ENCODE data around the gene PLK4. TPM values are rescaled to one million over a fixed set of nuclear protein-coding genes. Genes with fewer than 3 reads are reported as not detected.
"Not testable (repeated sequence)": the region's sequence is repeated elsewhere in the genome, so short reads cannot be mapped to it uniquely, and the experiment has no call there.

PLK4 gene
- total RNA-seq, 2 donors from 2014 or later: 47.3 to 51.3 TPM

GRCh38 chr4:127870688-127871087 lies 10.0 kb upstream of the PLK4 start:
- H3K27ac Mint-ChIP-seq: no peak overlapping the region
- H3K4me1 Mint-ChIP-seq: no peaks in the 10 kb centered on the region
- H3K4me3 Mint-ChIP-seq: no peak overlapping the region
- no peak for ATAC-seq (replicated peaks)
- peaks cover 8% of the 10 kb centered on the region for H3K36me3 Mint-ChIP-seq (ENCODE audit: low read depth)
- no peaks in the 10 kb centered on the region for H3K9me3 Mint-ChIP-seq
- H3K27me3 Mint-ChIP-seq: no peaks in the 10 kb centered on the region

GRCh38 chr4:127875791-127876190 lies 4.9 kb upstream of the PLK4 start:
- Mint-ChIP-seq H3K36me3 (ENCODE audit: low read depth) (peaks cover 15% of the 10 kb centered on the region), H3K4me1 (peaks cover 13% of the 10 kb centered on the region), H3K4me3 (no peak overlapping the region), H3K9me3 (no peaks in the 10 kb centered on the region), H3K27me3 (no peaks in the 10 kb centered on the region), H3K27ac (no peak overlapping the region)
- no peak for ATAC-seq (replicated peaks)

GRCh38 chr4:127881563-127881864 lies 821 bp downstream of the PLK4 start:
- H3K4me1 Mint-ChIP-seq: peaks cover 13% of the 10 kb centered on the region
- H3K9me3 Mint-ChIP-seq: no peaks in the 10 kb centered on the region
- H3K36me3 Mint-ChIP-seq (ENCODE audit: low read depth): peaks cover 62% of the 10 kb centered on the region
- peak overlapping the region; percentile 98 for H3K27ac Mint-ChIP-seq
- ATAC-seq (replicated peaks): peak; percentile 17
- H3K27me3 Mint-ChIP-seq: no peaks in the 10 kb centered on the region
- H3K4me3 Mint-ChIP-seq: peak overlapping the region; percentile 95

- H3K4me1 Mint-ChIP-seq: peaks cover 5% of the 10 kb centered on the region
- H3K27me3 Mint-ChIP-seq: no peaks in the 10 kb centered on the region
- no peak overlapping the region for H3K4me3 Mint-ChIP-seq
- no peaks in the 10 kb centered on the region for H3K9me3 Mint-ChIP-seq
- no peak overlapping the region for H3K27ac Mint-ChIP-seq
- peaks cover 89% of the 10 kb centered on the region for H3K36me3 Mint-ChIP-seq (ENCODE audit: low read depth)
- no peak for ATAC-seq (replicated peaks)
These were observed 7.9 kb downstream of the PLK4 start for GRCh38 chr4:127888559-127888958.

- peaks cover 89% of the 10 kb centered on the region for H3K36me3 Mint-ChIP-seq (ENCODE audit: low read depth)
These were observed 9.2 kb downstream of the PLK4 start for GRCh38 chr4:127889903-127890302.

GRCh38 chr4:127896069-127896468 lies 15.4 kb downstream of the PLK4 start:
- no peak overlapping the region for H3K27ac Mint-ChIP-seq
- no peaks in the 10 kb centered on the region for H3K4me1 Mint-ChIP-seq
- peaks cover 66% of the 10 kb centered on the region for H3K36me3 Mint-ChIP-seq (ENCODE audit: low read depth)
- H3K4me3 Mint-ChIP-seq: no peak overlapping the region
- H3K27me3 Mint-ChIP-seq: no peaks in the 10 kb centered on the region
- ATAC-seq (replicated peaks): no peak
- no peaks in the 10 kb centered on the region for H3K9me3 Mint-ChIP-seq

More at GRCh38 chr4:127889903-127890302, 9.2 kb downstream of the PLK4 start:
- no peaks in the 10 kb centered on the region for H3K27me3 Mint-ChIP-seq
- peaks cover 5% of the 10 kb centered on the region for H3K4me1 Mint-ChIP-seq
- ATAC-seq (replicated peaks): no peak
- H3K9me3 Mint-ChIP-seq: no peaks in the 10 kb centered on the region
- H3K4me3 Mint-ChIP-seq: no peak overlapping the region
- no peak overlapping the region for H3K27ac Mint-ChIP-seq

- Mint-ChIP-seq H3K4me3 (no peak overlapping the region), H3K36me3 (ENCODE audit: low read depth) (peaks cover 65% of the 10 kb centered on the region)
These were observed 15.8 kb downstream of the PLK4 start for GRCh38 chr4:127896528-127896927.

GRCh38 chr4:127899682-127900081 lies 19.0 kb downstream of the PLK4 start:
- H3K27ac Mint-ChIP-seq; ATAC-seq (replicated peaks); H3K4me3 Mint-ChIP-seq; H3K27me3 Mint-ChIP-seq; H3K4me1 Mint-ChIP-seq: not testable (repeated sequence)
- Mint-ChIP-seq H3K9me3 (peaks cover 12% of the 10 kb centered on the region), H3K36me3 (ENCODE audit: low read depth) (peaks cover 39% of the 10 kb centered on the region)

More at GRCh38 chr4:127896528-127896927, 15.8 kb downstream of the PLK4 start:
- no peak for ATAC-seq (replicated peaks)
- Mint-ChIP-seq H3K9me3 (no peaks in the 10 kb centered on the region), H3K4me1 (no peaks in the 10 kb centered on the region), H3K27ac (no peak overlapping the region), H3K27me3 (no peaks in the 10 kb centered on the region)

GRCh38 chr4:127905029-127905428 lies 24.3 kb downstream of the PLK4 start:
- no peak overlapping the region for H3K4me3 Mint-ChIP-seq
- no peak overlapping the region for H3K27ac Mint-ChIP-seq
- no peak for ATAC-seq (replicated peaks)
- H3K9me3 Mint-ChIP-seq: peaks cover 12% of the 10 kb centered on the region
- no peaks in the 10 kb centered on the region for H3K27me3 Mint-ChIP-seq
- no peaks in the 10 kb centered on the region for H3K36me3 Mint-ChIP-seq (ENCODE audit: low read depth)
- no peaks in the 10 kb centered on the region for H3K4me1 Mint-ChIP-seq

- H3K9me3 Mint-ChIP-seq: no peaks in the 10 kb centered on the region
- H3K27ac Mint-ChIP-seq: no peak overlapping the region
- peaks cover 44% of the 10 kb centered on the region for H3K36me3 Mint-ChIP-seq (ENCODE audit: low read depth)
- H3K27me3 Mint-ChIP-seq: no peaks in the 10 kb centered on the region
- H3K4me1 Mint-ChIP-seq: no peaks in the 10 kb centered on the region
- no peak for ATAC-seq (replicated peaks)
- no peak overlapping the region for H3K4me3 Mint-ChIP-seq
These were observed 35.8 kb downstream of the PLK4 start for GRCh38 chr4:127916512-127916911.

- no peak overlapping the region for H3K4me3 Mint-ChIP-seq
- no peaks in the 10 kb centered on the region for H3K9me3 Mint-ChIP-seq
- H3K36me3 Mint-ChIP-seq (ENCODE audit: low read depth): peaks cover 51% of the 10 kb centered on the region
- no peaks in the 10 kb centered on the region for H3K4me1 Mint-ChIP-seq
- no peak overlapping the region for H3K27ac Mint-ChIP-seq
- ATAC-seq (replicated peaks): no peak
- H3K27me3 Mint-ChIP-seq: no peaks in the 10 kb centered on the region
These were observed 36.5 kb downstream of the PLK4 start for GRCh38 chr4:127917151-127917550.

GRCh38 chr4:127920521-127920920 lies 39.8 kb downstream of the PLK4 start:
- H3K27ac Mint-ChIP-seq: no peak overlapping the region
- H3K36me3 Mint-ChIP-seq (ENCODE audit: low read depth): peaks cover 80% of the 10 kb centered on the region
- H3K4me3 Mint-ChIP-seq: no peak overlapping the region
- H3K9me3 Mint-ChIP-seq: no peaks in the 10 kb centered on the region
- no peaks in the 10 kb centered on the region for H3K27me3 Mint-ChIP-seq
- H3K4me1 Mint-ChIP-seq: no peaks in the 10 kb centered on the region
- no peak for ATAC-seq (replicated peaks)

GRCh38 chr4:127922226-127922625 lies 41.5 kb downstream of the PLK4 start:
- Mint-ChIP-seq H3K4me3 (no peak overlapping the region), H3K27ac (no peak overlapping the region), H3K9me3 (no peaks in the 10 kb centered on the region), H3K27me3 (no peaks in the 10 kb centered on the region), H3K4me1 (no peaks in the 10 kb centered on the region), H3K36me3 (ENCODE audit: low read depth) (peaks cover 84% of the 10 kb centered on the region)
- ATAC-seq (replicated peaks): no peak

- H3K27ac Mint-ChIP-seq; H3K27me3 Mint-ChIP-seq; H3K4me1 Mint-ChIP-seq; H3K9me3 Mint-ChIP-seq; H3K4me3 Mint-ChIP-seq; ATAC-seq (replicated peaks): not testable (repeated sequence)
- H3K36me3 Mint-ChIP-seq (ENCODE audit: low read depth): peaks cover 72% of the 10 kb centered on the region
These were observed 45.0 kb downstream of the PLK4 start for GRCh38 chr4:127925720-127926119.

GRCh38 chr4:127930175-127930574 lies 49.5 kb downstream of the PLK4 start:
- H3K27me3 Mint-ChIP-seq: no peaks in the 10 kb centered on the region
- H3K4me1 Mint-ChIP-seq: no peaks in the 10 kb centered on the region
- H3K27ac Mint-ChIP-seq: no peak overlapping the region

GRCh38 chr4:127931836-127932235 lies 51.1 kb downstream of the PLK4 start:
- peaks cover 30% of the 10 kb centered on the region for H3K36me3 Mint-ChIP-seq (ENCODE audit: low read depth)
- not testable (repeated sequence) for ATAC-seq (replicated peaks); H3K4me1 Mint-ChIP-seq; H3K4me3 Mint-ChIP-seq; H3K27me3 Mint-ChIP-seq; H3K9me3 Mint-ChIP-seq; H3K27ac Mint-ChIP-seq

More at GRCh38 chr4:127930175-127930574, 49.5 kb downstream of the PLK4 start:
- no peak for ATAC-seq (replicated peaks)
- H3K9me3 Mint-ChIP-seq: no peaks in the 10 kb centered on the region
- peaks cover 39% of the 10 kb centered on the region for H3K36me3 Mint-ChIP-seq (ENCODE audit: low read depth)
- no peak overlapping the region for H3K4me3 Mint-ChIP-seq

Measured in activated T-helper 17 cell treated with anti-CD3 and anti-CD28 coated beads, Interleukin-2, amount 50 U/mL, for 72 hours (primary cell).